GM23338 (cell line): ENCODE data around the gene KAZN. TPM values are rescaled to one million over a fixed set of nuclear protein-coding genes. Genes with fewer than 3 reads are reported as not detected.

ENCODE experiments used
- ATAC-seq: fragments of 200-7000 bp; cut with Tn5 transposase; 3 replicates; pipeline ENCODE4 v1.9.1; 2020
- DNase-seq: peaks from one replicate; pipeline ENCODE4 v3.0.0-alpha.2; 2015; ENCODE audit warnings: low spot score
- H2AFZ ChIP-seq: fragments of 200-600 bp; sonication (generic); 2 replicates; pipeline ENCODE4 v1.8.0; 2016; ENCODE audit warnings: antibody characterized with exemption, mild to moderate bottlenecking, moderate library complexity
- H3F3A ChIP-seq: fragments of 200-600 bp; sonication (generic); replicated peaks from 2 replicates; pipeline ENCODE4 v1.8.0; 2017; ENCODE audit warnings: antibody characterized with exemption, mixed run types, low read depth
- H3K27ac ChIP-seq: fragments of 200-600 bp; sonication (generic); 2 replicates; pipeline ENCODE4 v1.6.1; 2016; ENCODE audit warnings: low read depth
- H3K27me3 ChIP-seq: fragments of 200-600 bp; sonication (generic); 2 replicates; pipeline ENCODE4 v1.8.0; 2016; ENCODE audit warnings: mild to moderate bottlenecking, mixed run types, moderate library complexity; ENCODE audit not compliant: insufficient read depth
- H3K36me3 ChIP-seq: fragments of 200-600 bp; sonication (generic); 2 replicates; pipeline ENCODE4 v1.8.0; 2016; ENCODE audit warnings: mild to moderate bottlenecking; ENCODE audit not compliant: insufficient read depth
- H3K4me1 ChIP-seq: fragments of 200-600 bp; sonication (generic); 2 replicates; pipeline ENCODE4 v1.8.0; 2016; ENCODE audit warnings: mild to moderate bottlenecking, moderate library complexity; ENCODE audit not compliant: insufficient read depth
- H3K4me2 ChIP-seq: fragments of 200-600 bp; sonication (generic); 2 replicates; pipeline ENCODE4 v1.7.1; 2017; ENCODE audit warnings: mixed run types
- H3K4me3 ChIP-seq: fragments of 200-600 bp; sonication (generic); 2 replicates; pipeline ENCODE4 v1.6.1; 2016; ENCODE audit warnings: mixed run types
- H3K79me2 ChIP-seq: fragments of 200-600 bp; sonication (generic); replicated peaks from 2 replicates; pipeline ENCODE4 v1.8.0; 2017; ENCODE audit warnings: mild to moderate bottlenecking; ENCODE audit not compliant: insufficient read depth
- H3K9me2 ChIP-seq: fragments of 200-600 bp; sonication (generic); 2 replicates; pipeline ENCODE4 v1.8.0; 2017; ENCODE audit not compliant: insufficient read depth
- H4K20me1 ChIP-seq: fragments of 200-600 bp; sonication (generic); replicated peaks from 2 replicates; pipeline ENCODE4 v1.8.0; 2017; ENCODE audit warnings: mild to moderate bottlenecking; ENCODE audit not compliant: insufficient read depth
- H3K27ac Mint-ChIP-seq: 2 replicates; pipeline ENCODE4 v1.8.0; 2020; ENCODE audit warnings: inconsistent platforms, mild to moderate bottlenecking, moderate library complexity, mixed read lengths
- H3K27me3 Mint-ChIP-seq: 3 replicates; pipeline ENCODE4 v1.8.0; 2022; ENCODE audit warnings: low read depth, mild to moderate bottlenecking, moderate library complexity, mixed read lengths, inconsistent platforms; ENCODE audit not compliant: insufficient read depth, poor library complexity
- H3K36me3 Mint-ChIP-seq: 3 replicates; pipeline ENCODE4 v1.8.0; 2021; ENCODE audit warnings: low read depth, mild to moderate bottlenecking, inconsistent platforms, moderate library complexity, mixed read lengths
- H3K4me1 Mint-ChIP-seq: 3 replicates; pipeline ENCODE4 v1.8.0; 2020; ENCODE audit warnings: mild to moderate bottlenecking, inconsistent platforms, mixed read lengths
- H3K4me3 Mint-ChIP-seq: 3 replicates; pipeline ENCODE4 v1.8.0; 2021; ENCODE audit warnings: moderate library complexity, mild to moderate bottlenecking, inconsistent platforms, mixed read lengths
- H3K9me3 Mint-ChIP-seq: 3 replicates; pipeline ENCODE4 v1.8.0; 2020; ENCODE audit warnings: moderate library complexity, mild to moderate bottlenecking, inconsistent platforms, mixed read lengths
- CREB1 ChIP-seq: fragments of 250-450 bp; sonication (Bioruptor Pico); IDR thresholded peaks from 2 replicates; pipeline ENCODE4 v1.5.0; 2020; ENCODE audit warnings: low read depth, mild to moderate bottlenecking, moderate library complexity
- CTCF ChIP-seq, 2 experiments: fragments of 200-600 bp in 1 of 2; sonication (generic) in 1 of 2; conservative IDR thresholded peaks; 2 replicates each; pipeline versions ENCODE4 v1.5.1 to v1.6.1; 2016 to 2017; ENCODE audit warnings: antibody characterized with exemption in 2 of 2, low read depth in 2 of 2, mild to moderate bottlenecking in 2 of 2, moderate library complexity in 1 of 2
- ETS1 ChIP-seq: IDR thresholded peaks from 2 replicates; pipeline ENCODE4 v1.6.1; 2016; ENCODE audit warnings: antibody characterized with exemption
- EZH2 ChIP-seq: fragments of 200-600 bp; sonication (generic); IDR thresholded peaks from one replicate; pipeline ENCODE4 v1.8.0; 2017; ENCODE audit warnings: antibody characterized with exemption, mild to moderate bottlenecking, low read depth; ENCODE audit not compliant: unreplicated experiment
- JUNB ChIP-seq: IDR thresholded peaks from one replicate; pipeline ENCODE4 v1.6.1; 2016; ENCODE audit warnings: antibody characterized with exemption; ENCODE audit not compliant: unreplicated experiment
- NANOG ChIP-seq: IDR thresholded peaks from 2 replicates; pipeline ENCODE4 v1.6.1; 2016; ENCODE audit warnings: antibody characterized with exemption, borderline replicate concordance
- POLR2AphosphoS5 ChIP-seq: IDR thresholded peaks from 2 replicates; pipeline ENCODE4 v1.6.1; 2016; ENCODE audit warnings: antibody characterized with exemption, low read depth
- STAT1 ChIP-seq: IDR thresholded peaks from one replicate; pipeline ENCODE4 v1.6.1; 2016; ENCODE audit warnings: antibody characterized with exemption; ENCODE audit not compliant: unreplicated experiment
- ZNF331 ChIP-seq: fragments of 250-450 bp; sonication (Bioruptor Pico); IDR thresholded peaks from 2 replicates; pipeline ENCODE4 v1.5.0; 2020; ENCODE audit warnings: low read depth, mild to moderate bottlenecking, moderate library complexity
- ZNF462 ChIP-seq: fragments of 250-450 bp; sonication (Bioruptor Pico); IDR thresholded peaks from 2 replicates; pipeline ENCODE4 v1.5.0; 2020; ENCODE audit warnings: mild to moderate bottlenecking, moderate library complexity
- polyA plus RNA-seq: library from polyadenylated mRNA; unstranded; fragments of >200 nt; fragmentation: Nextera tagmentation; extraction: Ambion mirVana; gene quantifications from 2 replicates; pipeline ENCODE4 v1.2.1, GENCODE V29; 2016
- total RNA-seq: library from RNA; depleted of rRNA; stranded (reverse); fragments of >200 nt; shearing (Covaris generic); gene quantifications from 2 replicates; pipeline ENCODE4 v1.2.3, GENCODE V29; 2014

The KAZN gene
- total and polyA plus RNA-seq, 2 experiments from 2014 or later = 9.9 to 15.0 TPM

GRCh38 chr1:14611792-14612191, 13.3 kb downstream of the KAZN start:
- Histone ChIP-seq H3K4me1 (no peaks in the 10 kb centered on the region), H3K27me3 (no peaks in the 10 kb centered on the region), H3F3A (no peaks in the 10 kb centered on the region), H4K20me1 (peaks cover 4% of the 10 kb centered on the region; the same call in 1 of the 2 replicates), H3K79me2 (peaks cover 57% of the 10 kb centered on the region), H3K36me3 (no peaks in the 10 kb centered on the region), H3K4me3 (no peak overlapping the region), H3K9me2 (peaks cover 10% of the 10 kb centered on the region), H3K27ac (no peak overlapping the region), H2AFZ (no peak overlapping the region), H3K4me2 (no peak overlapping the region)
- H3K27me3 Mint-ChIP-seq = peaks cover 9% of the 10 kb centered on the region
- TF ChIP-seq CTCF (conservative IDR thresholded peaks at IDR 0.05; ENCODE audit: low read depth in 2 of 2) (no peak), NANOG (no peak), STAT1 (no peak), CREB1 (no peak), ZNF331 (CRISPR knock-in tag) (no peak), POLR2AphosphoS5 (no peak), ZNF462 (CRISPR knock-in tag) (no peak), EZH2 (no peak), ETS1 (no peak), JUNB (no peak)
- DNase-seq = no peak
- peaks cover 6% of the 10 kb centered on the region for H3K36me3 Mint-ChIP-seq
- H3K27ac Mint-ChIP-seq = no peak overlapping the region
- ATAC-seq = no peak
- H3K4me3 Mint-ChIP-seq = no peak overlapping the region
- peaks cover 11% of the 10 kb centered on the region; the same call in 2 of the 3 replicates for H3K4me1 Mint-ChIP-seq
- no peaks in the 10 kb centered on the region for H3K9me3 Mint-ChIP-seq
